Measurements from ENCODE around the gene ZRANB3. TPM values are rescaled to one million over a fixed set of nuclear protein-coding genes. Genes with fewer than 3 reads are reported as not detected.

ZRANB3 gene
- total RNA-seq, 2 donors from 2014 or later, result 3.5 to 3.9 TPM

GRCh38 chr2:135248611-135249010, 282.4 kb downstream of the ZRANB3 start:
- Mint-ChIP-seq H3K4me1 (no peaks in the 10 kb centered on the region), H3K36me3 (ENCODE audit: low read depth) (peaks cover 2% of the 10 kb centered on the region), H3K27ac (no peak overlapping the region), H3K4me3 (no peak overlapping the region), H3K27me3 (no peaks in the 10 kb centered on the region)
- ATAC-seq, result no peak
- no peaks in the 10 kb centered on the region for H3K9me3 ChIP-seq (ENCODE audit: control insufficient read depth, low read length, poor library complexity, severe bottlenecking)
- no peak for DNase-seq

GRCh38 chr2:135246711-135247270, 284.2 kb downstream of the ZRANB3 start:
- ATAC-seq, result no peak
- Mint-ChIP-seq H3K4me3 (no peak overlapping the region), H3K27ac (no peak overlapping the region), H3K36me3 (ENCODE audit: low read depth) (peaks cover 2% of the 10 kb centered on the region), H3K4me1 (peaks cover 2% of the 10 kb centered on the region), H3K27me3 (no peaks in the 10 kb centered on the region)
- H3K9me3 ChIP-seq (ENCODE audit: control insufficient read depth, low read length, poor library complexity, severe bottlenecking), result no peaks in the 10 kb centered on the region
- no peak for DNase-seq

GRCh38 chr2:135245071-135245470, 285.9 kb downstream of the ZRANB3 start:
- no peaks in the 10 kb centered on the region for H3K9me3 ChIP-seq (ENCODE audit: control insufficient read depth, low read length, poor library complexity, severe bottlenecking)
- DNase-seq, result no peak
- H3K4me1 Mint-ChIP-seq, result peaks cover 2% of the 10 kb centered on the region
- no peak for ATAC-seq
- no peaks in the 10 kb centered on the region for H3K27me3 Mint-ChIP-seq
- H3K4me3 Mint-ChIP-seq, result no peak overlapping the region
- no peak overlapping the region for H3K27ac Mint-ChIP-seq
- peaks cover 2% of the 10 kb centered on the region for H3K36me3 Mint-ChIP-seq (ENCODE audit: low read depth)

- no peak for DNase-seq
Observed at GRCh38 chr2:135238651-135239050, 292.4 kb downstream of the ZRANB3 start.

GRCh38 chr2:135230150-135230549, 300.9 kb downstream of the ZRANB3 start:
- H3K36me3 Mint-ChIP-seq (ENCODE audit: low read depth), result peaks cover 9% of the 10 kb centered on the region
- no peak overlapping the region for H3K27ac Mint-ChIP-seq
- DNase-seq (no peak), ATAC-seq (no peak)
- no peak overlapping the region for H3K4me3 Mint-ChIP-seq
- no peaks in the 10 kb centered on the region for H3K27me3 Mint-ChIP-seq
- no peaks in the 10 kb centered on the region for H3K9me3 ChIP-seq (ENCODE audit: control insufficient read depth, low read length, poor library complexity, severe bottlenecking)
- no peaks in the 10 kb centered on the region for H3K4me1 Mint-ChIP-seq

More at GRCh38 chr2:135238651-135239050, 292.4 kb downstream of the ZRANB3 start:
- Mint-ChIP-seq H3K27me3 (no peaks in the 10 kb centered on the region), H3K27ac (no peak overlapping the region), H3K4me1 (peaks cover 2% of the 10 kb centered on the region), H3K4me3 (no peak overlapping the region), H3K36me3 (ENCODE audit: low read depth) (peaks cover 2% of the 10 kb centered on the region)
- H3K9me3 ChIP-seq (ENCODE audit: control insufficient read depth, low read length, poor library complexity, severe bottlenecking), result no peaks in the 10 kb centered on the region
- ATAC-seq, result no peak

- Mint-ChIP-seq H3K4me3 (no peak overlapping the region), H3K27me3 (no peaks in the 10 kb centered on the region), H3K4me1 (no peaks in the 10 kb centered on the region), H3K27ac (no peak overlapping the region), H3K36me3 (ENCODE audit: low read depth) (peaks cover 9% of the 10 kb centered on the region)
- DNase-seq, result no peak
- H3K9me3 ChIP-seq (ENCODE audit: control insufficient read depth, low read length, poor library complexity, severe bottlenecking), result no peaks in the 10 kb centered on the region
- ATAC-seq, result no peak
Observed at GRCh38 chr2:135227386-135227785, 303.6 kb downstream of the ZRANB3 start.

- no peaks in the 10 kb centered on the region for H3K9me3 ChIP-seq (ENCODE audit: control insufficient read depth, low read length, poor library complexity, severe bottlenecking)
- Mint-ChIP-seq H3K27me3 (no peaks in the 10 kb centered on the region), H3K4me3 (no peak overlapping the region), H3K27ac (no peak overlapping the region), H3K4me1 (no peaks in the 10 kb centered on the region), H3K36me3 (ENCODE audit: low read depth) (peaks cover 9% of the 10 kb centered on the region)
- ATAC-seq (no peak), DNase-seq (no peak)
Observed at GRCh38 chr2:135226961-135227360, 304.1 kb downstream of the ZRANB3 start.

GRCh38 chr2:135225781-135226180, 305.2 kb downstream of the ZRANB3 start:
- Mint-ChIP-seq H3K36me3 (ENCODE audit: low read depth) (peaks cover 5% of the 10 kb centered on the region), H3K27me3 (no peaks in the 10 kb centered on the region)
- no peak for ATAC-seq

GRCh38 chr2:135219226-135219625, 311.8 kb downstream of the ZRANB3 start:
- ATAC-seq (no peak), DNase-seq (no peak)
- H3K9me3 ChIP-seq (ENCODE audit: control insufficient read depth, low read length, poor library complexity, severe bottlenecking), result no peaks in the 10 kb centered on the region
- Mint-ChIP-seq H3K4me1 (no peaks in the 10 kb centered on the region), H3K27ac (no peak overlapping the region), H3K27me3 (no peaks in the 10 kb centered on the region), H3K4me3 (no peak overlapping the region), H3K36me3 (ENCODE audit: low read depth) (no peaks in the 10 kb centered on the region)

More at GRCh38 chr2:135225781-135226180, 305.2 kb downstream of the ZRANB3 start:
- Mint-ChIP-seq H3K27ac (no peak overlapping the region), H3K4me3 (no peak overlapping the region), H3K4me1 (no peaks in the 10 kb centered on the region)
- DNase-seq, result no peak
- H3K9me3 ChIP-seq (ENCODE audit: control insufficient read depth, low read length, poor library complexity, severe bottlenecking), result no peaks in the 10 kb centered on the region

GRCh38 chr2:135218426-135218825, 312.6 kb downstream of the ZRANB3 start:
- no peaks in the 10 kb centered on the region for H3K9me3 ChIP-seq (ENCODE audit: control insufficient read depth, low read length, poor library complexity, severe bottlenecking)
- Mint-ChIP-seq H3K4me3 (no peak overlapping the region), H3K4me1 (no peaks in the 10 kb centered on the region), H3K27me3 (no peaks in the 10 kb centered on the region), H3K27ac (no peak overlapping the region), H3K36me3 (ENCODE audit: low read depth) (no peaks in the 10 kb centered on the region)
- DNase-seq (no peak), ATAC-seq (no peak)

- H3K4me1 Mint-ChIP-seq, result no peaks in the 10 kb centered on the region
- H3K27me3 Mint-ChIP-seq, result no peaks in the 10 kb centered on the region
- H3K36me3 Mint-ChIP-seq (ENCODE audit: low read depth), result no peaks in the 10 kb centered on the region
- no peak overlapping the region for H3K27ac Mint-ChIP-seq
- no peaks in the 10 kb centered on the region for H3K9me3 ChIP-seq (ENCODE audit: control insufficient read depth, low read length, poor library complexity, severe bottlenecking)
- no peak for ATAC-seq
- no peak for DNase-seq
- no peak overlapping the region for H3K4me3 Mint-ChIP-seq
Observed at GRCh38 chr2:135212757-135213156, 318.3 kb downstream of the ZRANB3 start.

- Mint-ChIP-seq H3K27ac (no peak overlapping the region), H3K27me3 (no peaks in the 10 kb centered on the region), H3K4me1 (no peaks in the 10 kb centered on the region), H3K4me3 (no peak overlapping the region), H3K36me3 (ENCODE audit: low read depth) (no peaks in the 10 kb centered on the region)
- no peaks in the 10 kb centered on the region for H3K9me3 ChIP-seq (ENCODE audit: control insufficient read depth, low read length, poor library complexity, severe bottlenecking)
- ATAC-seq, result no peak
- no peak for DNase-seq
Observed at GRCh38 chr2:135208016-135208415, 323.0 kb downstream of the ZRANB3 start.

GRCh38 chr2:135203944-135204343, 327.1 kb downstream of the ZRANB3 start:
- Mint-ChIP-seq H3K36me3 (ENCODE audit: low read depth) (no peaks in the 10 kb centered on the region), H3K4me1 (no peaks in the 10 kb centered on the region), H3K27me3 (no peaks in the 10 kb centered on the region), H3K27ac (no peak overlapping the region), H3K4me3 (no peak overlapping the region)
- no peak for ATAC-seq
- no peaks in the 10 kb centered on the region for H3K9me3 ChIP-seq (ENCODE audit: control insufficient read depth, low read length, poor library complexity, severe bottlenecking)
- no peak for DNase-seq

GRCh38 chr2:135202751-135203150, 328.3 kb downstream of the ZRANB3 start:
- no peak for DNase-seq
- no peaks in the 10 kb centered on the region for H3K9me3 ChIP-seq (ENCODE audit: control insufficient read depth, low read length, poor library complexity, severe bottlenecking)
- no peaks in the 10 kb centered on the region for H3K27me3 Mint-ChIP-seq
- H3K36me3 Mint-ChIP-seq (ENCODE audit: low read depth), result no peaks in the 10 kb centered on the region
- H3K27ac Mint-ChIP-seq, result no peak overlapping the region
- H3K4me3 Mint-ChIP-seq, result no peak overlapping the region
- no peak for ATAC-seq
- H3K4me1 Mint-ChIP-seq, result no peaks in the 10 kb centered on the region
